Type B pancreatic cell (in vitro differentiated cells): ENCODE data around the gene ISY1. TPM values are rescaled to one million over a fixed set of nuclear protein-coding genes. Genes with fewer than 3 reads are reported as not detected.
A peak's percentile ranks its signal among the peaks of the same experiment; 100 is the strongest.

Source experiments
- DNase-seq: peaks from one replicate; pipeline ENCODE4 v3.0.0; 2021; ENCODE audit warnings: mixed read lengths; ENCODE audit not compliant: unreplicated experiment; ENCODE audit errors: extremely low spot score
- H3K27ac Mint-ChIP-seq: 2 replicates; pipeline ENCODE4 v1.8.0; 2021; ENCODE audit warnings: mild to moderate bottlenecking, mixed read lengths
- H3K27me3 Mint-ChIP-seq: 2 replicates; pipeline ENCODE4 v1.8.0; 2021; ENCODE audit warnings: mixed read lengths
- H3K36me3 Mint-ChIP-seq: 2 replicates; pipeline ENCODE4 v1.8.0; 2021; ENCODE audit warnings: mixed read lengths
- H3K4me1 Mint-ChIP-seq: one replicate; pipeline ENCODE4 v1.8.0; 2021; ENCODE audit warnings: mixed read lengths; ENCODE audit not compliant: unreplicated experiment
- H3K4me3 Mint-ChIP-seq: 2 replicates; pipeline ENCODE4 v1.8.0; 2021; ENCODE audit warnings: mild to moderate bottlenecking, mixed read lengths
- H3K9me3 Mint-ChIP-seq: 2 replicates; pipeline ENCODE4 v1.8.0; 2021; ENCODE audit warnings: mixed read lengths
- CTCF ChIP-seq: fragments of 200-600 bp; sonication (generic); conservative IDR thresholded peaks from 2 replicates; pipeline ENCODE4 v1.5.0; 2021; ENCODE audit warnings: antibody characterized with exemption, mild to moderate bottlenecking
- total RNA-seq: library from RNA; stranded (reverse); gene quantifications from 2 replicates; pipeline ENCODE4 v1.2.1, GENCODE V29; 2021; ENCODE audit warnings: low replicate concordance

The ISY1 gene
- total RNA-seq, 1 donor from 2014 or later, result 33.2 TPM

- H3K9me3 Mint-ChIP-seq, result no peaks in the 10 kb centered on the region
- no peak for DNase-seq
- H3K27ac Mint-ChIP-seq, result peak overlapping the region; percentile 96
- peaks cover 17% of the 10 kb centered on the region for H3K4me1 Mint-ChIP-seq
- H3K4me3 Mint-ChIP-seq, result peak overlapping the region; percentile 95
- H3K36me3 Mint-ChIP-seq, result peaks cover 12% of the 10 kb centered on the region
- no peaks in the 10 kb centered on the region for H3K27me3 Mint-ChIP-seq
- no peak for TF ChIP-seq CTCF
These were observed 23.5 kb upstream of the ISY1 start for GRCh38 chr3:129184396-129184657.

GRCh38 chr3:129183569-129184395, 22.9 kb upstream of the ISY1 start, which contains the start of gene CNBP:
Gene CNBP, minus strand, starts transcription at chr3:129183896. Its CDS starts 12,139 bp downstream, at chr3:129171757.
- peak within 1 kb of the TSS; percentile 95 for H3K4me3 Mint-ChIP-seq
- no peaks in the 10 kb centered on the region for H3K27me3 Mint-ChIP-seq
- peak; percentile 95 for DNase-seq
- H3K27ac Mint-ChIP-seq, result peak within 1 kb of the TSS; percentile 96
- H3K4me1 Mint-ChIP-seq, result peaks cover 20% of the 10 kb centered on the region
- TF ChIP-seq CTCF, result no peak
- H3K9me3 Mint-ChIP-seq, result no peaks in the 10 kb centered on the region
- peaks cover 15% of the 10 kb centered on the region for H3K36me3 Mint-ChIP-seq

- Mint-ChIP-seq H3K4me3 (peak overlapping the region; percentile 95), H3K9me3 (no peaks in the 10 kb centered on the region), H3K27ac (peak overlapping the region; percentile 96), H3K27me3 (no peaks in the 10 kb centered on the region), H3K36me3 (peaks cover 15% of the 10 kb centered on the region), H3K4me1 (peaks cover 24% of the 10 kb centered on the region)
- DNase-seq, result no peak
- no peak for TF ChIP-seq CTCF
These were observed 21.7 kb upstream of the ISY1 start for GRCh38 chr3:129182390-129183185.

GRCh38 chr3:129181819-129182218, 21.0 kb upstream of the ISY1 start:
- Mint-ChIP-seq H3K9me3 (no peaks in the 10 kb centered on the region), H3K27ac (peak overlapping the region; percentile 96), H3K4me3 (peak overlapping the region; percentile 95), H3K4me1 (peaks cover 24% of the 10 kb centered on the region), H3K27me3 (no peaks in the 10 kb centered on the region), H3K36me3 (peaks cover 16% of the 10 kb centered on the region)
- no peak for DNase-seq
- no peak for TF ChIP-seq CTCF

DNA sequence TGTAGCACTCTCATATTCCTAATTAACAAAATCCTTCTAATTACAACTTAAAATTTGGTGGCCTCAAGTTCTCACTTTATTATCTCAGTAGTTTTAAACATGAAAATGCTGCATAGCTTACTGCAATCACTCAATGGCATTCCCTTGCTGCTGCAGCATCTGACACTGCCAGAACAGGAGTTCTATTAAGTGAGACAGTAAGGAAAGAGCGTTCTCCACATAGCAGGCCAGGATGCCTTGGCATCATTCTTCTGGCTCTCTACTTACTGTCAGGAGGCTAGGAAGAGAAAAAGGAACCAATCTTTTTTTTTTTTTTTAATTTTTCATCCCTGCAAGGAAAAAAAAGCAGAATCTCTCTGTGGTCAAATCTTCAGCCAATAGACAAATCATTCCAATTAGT, 19.6 kb upstream of the ISY1 start:
- Mint-ChIP-seq H3K4me3 (peak overlapping the region; percentile 77), H3K27me3 (no peaks in the 10 kb centered on the region), H3K9me3 (no peaks in the 10 kb centered on the region), H3K27ac (peak overlapping the region; percentile 96), H3K4me1 (peaks cover 31% of the 10 kb centered on the region), H3K36me3 (peaks cover 26% of the 10 kb centered on the region)
- DNase-seq, result no peak
- no peak for TF ChIP-seq CTCF
